Measurements from ENCODE around the gene GRIN3B.

GRCh38 chr19:966485-967088, 33.6 kb upstream of the GRIN3B start:
- TF ChIP-seq CTCF (IDR thresholded peaks at IDR 0.05) (no peak), POLR2A (IDR thresholded peaks at IDR 0.05) (no peak), POLR2AphosphoS5 (IDR thresholded peaks at IDR 0.05; ENCODE audit: insufficient read depth in 1 of 2, low read depth in 1 of 2) (no peak)

Data from vagina (tissue), 2 donors.